Thoracic aorta (tissue), 2 donors: ENCODE results near the gene NCAPG2. TPM values are rescaled to one million over a fixed set of nuclear protein-coding genes. Genes with fewer than 3 reads are reported as not detected.

Experiments
- ATAC-seq: fragments of 150-250 bp; one replicate; pipeline ENCODE4 v1.8.0; 2017; ENCODE audit warnings: low read depth; ENCODE audit not compliant: insufficient number of reproducible peaks, low FRiP score
- DNase-seq: peaks from one replicate; pipeline ENCODE4 v3.0.0-alpha.2; 2020; ENCODE audit warnings: low spot score
- H3K27ac ChIP-seq, 2 donors: fragments of 200-600 bp; sonication (generic); 1 replicate in 1 of 2; 2 replicates in 1 of 2; pipeline ENCODE4 v1.5.1; 2016; ENCODE audit warnings: mild to moderate bottlenecking in 2 of 2, moderate library complexity in 2 of 2
- H3K27me3 ChIP-seq: fragments of 200-600 bp; sonication (generic); replicated peaks from 2 replicates; pipeline ENCODE4 v1.6.0; 2016; ENCODE audit warnings: mild to moderate bottlenecking; ENCODE audit not compliant: insufficient read depth
- H3K36me3 ChIP-seq: fragments of 200-600 bp; sonication (generic); one replicate; pipeline ENCODE4 v1.5.1; 2016
- H3K4me1 ChIP-seq, 2 donors: fragments of 200-600 bp; sonication (generic); 1 replicate in 1 of 2; 2 replicates in 1 of 2; pipeline versions ENCODE4 v1.5.1 to v1.6.0; 2016; ENCODE audit warnings: low read depth in 2 of 2, mild to moderate bottlenecking in 1 of 2; ENCODE audit not compliant: control insufficient read depth in 1 of 2
- H3K4me3 ChIP-seq: fragments of 200-600 bp; sonication (generic); 2 replicates; pipeline ENCODE4 v1.5.1; 2016; ENCODE audit warnings: mild to moderate bottlenecking
- H3K9me3 ChIP-seq: fragments of 200-600 bp; sonication (generic); 2 replicates; pipeline ENCODE4 v1.5.1; 2016
- CTCF ChIP-seq: fragments of 200-600 bp; sonication (generic); IDR thresholded peaks from one replicate; pipeline ENCODE4 v1.5.1; 2019; ENCODE audit warnings: antibody characterized with exemption
- total RNA-seq, 2 donors: library from RNA; depleted of rRNA; stranded (reverse); fragments of >200 nt; gene quantifications; one replicate each; pipeline versions ENCODE4 v1.1.0 to v1.2.3, GENCODE V29; 2016

Gene NCAPG2
- total RNA-seq, 2 donors from 2014 or later: 4.1 to 8.4 TPM

- Histone ChIP-seq H3K27ac (no peak overlapping the region), H3K4me1 (peaks cover 1 to 5% of the 10 kb centered on the region in 2 donors), H3K9me3 (no peaks in the 10 kb centered on the region), H3K36me3 (peaks cover 8% of the 10 kb centered on the region), H3K27me3 (no peaks in the 10 kb centered on the region), H3K4me3 (no peak overlapping the region)
- TF ChIP-seq CTCF: no peak
- DNase-seq: no peak
- no peak for ATAC-seq
Measured at GRCh38 chr7:158655931-158656441, 48.6 kb downstream of the NCAPG2 start.

GRCh38 chr7:158655507-158655906 is 49.1 kb downstream of the NCAPG2 start:
- peaks cover 6 to 10% of the 10 kb centered on the region in 2 donors for H3K4me1 ChIP-seq
- ATAC-seq: no peak
- H3K9me3 ChIP-seq: no peaks in the 10 kb centered on the region

GRCh38 chr7:158651968-158652565 is 52.5 kb downstream of the NCAPG2 start:
- Histone ChIP-seq H3K4me3 (no peak overlapping the region), H3K27me3 (no peaks in the 10 kb centered on the region), H3K27ac (no peak overlapping the region), H3K4me1 (peaks cover 14 to 19% of the 10 kb centered on the region in 2 donors), H3K36me3 (peaks cover 4% of the 10 kb centered on the region), H3K9me3 (no peaks in the 10 kb centered on the region)
- no peak for TF ChIP-seq CTCF
- ATAC-seq (no peak), DNase-seq (no peak)

More at GRCh38 chr7:158655507-158655906, 49.1 kb downstream of the NCAPG2 start:
- no peak overlapping the region for H3K27ac ChIP-seq
- no peak for DNase-seq
- TF ChIP-seq CTCF: no peak
- no peaks in the 10 kb centered on the region for H3K27me3 ChIP-seq
- H3K36me3 ChIP-seq: peaks cover 8% of the 10 kb centered on the region
- no peak overlapping the region for H3K4me3 ChIP-seq

GRCh38 chr7:158650821-158651225 is 53.8 kb downstream of the NCAPG2 start:
- Histone ChIP-seq H3K4me1 (peaks cover 14 to 19% of the 10 kb centered on the region in 2 donors), H3K27ac (peak overlapping the region; percentile 5 to 18), H3K27me3 (no peaks in the 10 kb centered on the region), H3K4me3 (no peak overlapping the region), H3K9me3 (no peaks in the 10 kb centered on the region), H3K36me3 (peaks cover 3% of the 10 kb centered on the region)
- TF ChIP-seq CTCF: no peak
- no peak for DNase-seq
- ATAC-seq: peak; percentile 58

GRCh38 chr7:158649279-158649678 is 55.3 kb downstream of the NCAPG2 start:
- H3K27me3 ChIP-seq: no peaks in the 10 kb centered on the region
- no peaks in the 10 kb centered on the region for H3K9me3 ChIP-seq
- ATAC-seq (peak; percentile 58), DNase-seq (no peak)
- no peak overlapping the region for H3K27ac ChIP-seq
- no peaks in the 10 kb centered on the region for H3K36me3 ChIP-seq
- no peak overlapping the region for H3K4me3 ChIP-seq
- peaks cover 14 to 19% of the 10 kb centered on the region in 2 donors for H3K4me1 ChIP-seq
- TF ChIP-seq CTCF: no peak
